Left lung (tissue), 10 donors: ENCODE results near the gene TTF2. TPM values are rescaled to one million over a fixed set of nuclear protein-coding genes. Genes with fewer than 3 reads are reported as not detected.
"Not testable (repeated sequence)": the region's sequence is repeated elsewhere in the genome, so short reads cannot be mapped to it uniquely, and the experiment has no call there.

Experiments
- ATAC-seq: fragments of 200-7000 bp; cut with Tn5 transposase; one replicate; pipeline ENCODE4 v1.9.1; 2020; ENCODE audit warnings: moderate library complexity
- DNase-seq, 4 donors: peaks; one replicate each; pipeline ENCODE4 v3.0.0-alpha.2; 2013 to 2020
- H3K27ac ChIP-seq, 2 donors: fragments of 200-600 bp; sonication (generic) in 1 of 2; one replicate each; pipeline versions ENCODE4 v1.5.0 to v1.8.0; 2020 to 2021
- H3K27me3 ChIP-seq, 2 donors: fragments of 200-600 bp; sonication (generic) in 1 of 2; one replicate each; pipeline versions ENCODE4 v1.5.0 to v1.8.0; 2020 to 2021
- H3K36me3 ChIP-seq, 2 donors: fragments of 200-600 bp; sonication (generic) in 1 of 2; one replicate each; pipeline versions ENCODE4 v1.5.0 to v1.8.0; 2020 to 2021
- H3K4me1 ChIP-seq, 2 donors: fragments of 200-600 bp; one replicate each; pipeline ENCODE4 v1.8.0; 2021
- H3K4me3 ChIP-seq, 2 donors: fragments of 200-600 bp; sonication (generic) in 1 of 2; one replicate each; pipeline versions ENCODE4 v1.5.0 to v1.8.0; 2020 to 2021; ENCODE audit warnings: mild to moderate bottlenecking in 1 of 2
- H3K9me3 ChIP-seq, 2 donors: fragments of 200-600 bp; sonication (generic) in 1 of 2; one replicate each; pipeline versions ENCODE4 v1.5.0 to v1.8.0; 2020 to 2021
- CTCF ChIP-seq, 2 donors: fragments of 200-600 bp; sonication (generic) in 1 of 2; IDR thresholded peaks; one replicate each; pipeline versions ENCODE4 v1.5.0 to v1.8.0; 2021; ENCODE audit warnings: antibody characterized with exemption in 2 of 2
- intact Hi-C, 2 donors: fragments of 100-400 bp; cut with DNase I; formaldehyde crosslinking; loops; one replicate each; pipeline versions ENCODE4 v1.11.2 to v1.14.2; 2022
- microRNA-seq, 2 donors: library from miRNA; unstranded; fragments of <30 nt; microRNA quantifications; one replicate each; pipeline ENCODE4, GENCODE V29; 2019
- polyA plus RNA-seq, 6 donors: library from polyadenylated mRNA; unstranded; fragments of 120-200 nt; gene quantifications; one replicate each; pipeline ENCODE4 v1.2.1, GENCODE V29; 2013; ENCODE audit not compliant: insufficient read length in 6 of 6
- total RNA-seq, 2 donors: library from RNA; stranded (reverse); fragmentation: NEBNext Ultra II Directional; extraction: Animal tissue kit (Norgen Biotek cat#: 25700); gene quantifications; one replicate each; pipeline ENCODE4 v1.2.1, GENCODE V29; 2021
- donor health status: DM: no; HTN: yes; CAD: no.
- donor health status: DM: no; HTN: no; CAD: no.

Gene TTF2
- total and polyA plus RNA-seq, 8 donors: 21.0 to 30.7 (median 25.1) TPM

- Histone ChIP-seq H3K36me3 (no peaks in the 10 kb centered on the region), H3K27me3 (no peaks in the 10 kb centered on the region), H3K27ac (no peak overlapping the region), H3K9me3 (peaks cover 0 to 6% of the 10 kb centered on the region in 2 donors), H3K4me3 (no peak overlapping the region), H3K4me1 (no peaks in the 10 kb centered on the region)
- no peak for TF ChIP-seq CTCF (IDR thresholded peaks at IDR 0.05)
- peak in 1 of 4 donors; percentile 13 for DNase-seq
- intact Hi-C loops: no loop called here
- peak; percentile 57 for ATAC-seq
Observed at GRCh38 chr1:117147856-117148588, 87.9 kb downstream of the TTF2 start.

- TF ChIP-seq CTCF (IDR thresholded peaks at IDR 0.05): no peak
- H3K27ac ChIP-seq: no peak overlapping the region
- no peak for DNase-seq
- no peaks in the 10 kb centered on the region for H3K4me1 ChIP-seq
- ATAC-seq: no peak
- no peaks in the 10 kb centered on the region for H3K27me3 ChIP-seq
- peaks cover 0 to 6% of the 10 kb centered on the region in 2 donors for H3K9me3 ChIP-seq
- H3K36me3 ChIP-seq: no peaks in the 10 kb centered on the region
- H3K4me3 ChIP-seq: no peak overlapping the region
- intact Hi-C loops: no loop called here
Observed at GRCh38 chr1:117150316-117150715, 90.2 kb downstream of the TTF2 start.

GRCh38 chr1:117151305-117151704, 91.2 kb downstream of the TTF2 start:
- H3K9me3 ChIP-seq, ATAC-seq, H3K27me3 ChIP-seq, DNase-seq, H3K36me3 ChIP-seq, intact Hi-C loops, H3K27ac ChIP-seq, H3K4me3 ChIP-seq, H3K4me1 ChIP-seq: not testable (repeated sequence)

Small RNA genes within 50 kb of the gene (microRNA-seq; reads per million reads assigned to microRNA genes)
- gene MIR942: 12.4 to 13.7 reads per million in 2 donors

Other genes with a start within 250 kb of the TTF2 start
- gene PTGFRN, start 150.4 kb upstream of the TTF2 start, total RNA-seq: 10 to 100 TPM; 39.9 to 77.5 TPM
- 10 to 100 TPM; 38.1 to 73.1 (median 67.9) TPM for gene PTGFRN, start 150.4 kb upstream of the TTF2 start, polyA plus RNA-seq
- gene CD101, start 58.6 kb upstream of the TTF2 start, total RNA-seq: 1 to 10 TPM; 2.7 to 8.3 TPM
- 1 to 10 TPM; 1.7 to 2.5 (median 2.4) TPM for gene CD101, start 58.6 kb upstream of the TTF2 start, polyA plus RNA-seq
- gene TRIM45, start 61.4 kb downstream of the TTF2 start, total RNA-seq: 1 to 10 TPM; 2.6 to 5.1 TPM
- gene TRIM45, start 61.4 kb downstream of the TTF2 start, polyA plus RNA-seq: 10 to 100 TPM; 16.0 to 18.9 (median 18.0) TPM
- gene VTCN1, start 150.6 kb downstream of the TTF2 start, total RNA-seq: under 1 TPM in 1 of 2 donors, not detected in 1; 0.31 TPM
- under 1 TPM; 0.39 to 0.87 (median 0.55) TPM for gene VTCN1, start 150.6 kb downstream of the TTF2 start, polyA plus RNA-seq